ENCODE measurements around the gene CDH4.

Gene CDH4

DNA sequence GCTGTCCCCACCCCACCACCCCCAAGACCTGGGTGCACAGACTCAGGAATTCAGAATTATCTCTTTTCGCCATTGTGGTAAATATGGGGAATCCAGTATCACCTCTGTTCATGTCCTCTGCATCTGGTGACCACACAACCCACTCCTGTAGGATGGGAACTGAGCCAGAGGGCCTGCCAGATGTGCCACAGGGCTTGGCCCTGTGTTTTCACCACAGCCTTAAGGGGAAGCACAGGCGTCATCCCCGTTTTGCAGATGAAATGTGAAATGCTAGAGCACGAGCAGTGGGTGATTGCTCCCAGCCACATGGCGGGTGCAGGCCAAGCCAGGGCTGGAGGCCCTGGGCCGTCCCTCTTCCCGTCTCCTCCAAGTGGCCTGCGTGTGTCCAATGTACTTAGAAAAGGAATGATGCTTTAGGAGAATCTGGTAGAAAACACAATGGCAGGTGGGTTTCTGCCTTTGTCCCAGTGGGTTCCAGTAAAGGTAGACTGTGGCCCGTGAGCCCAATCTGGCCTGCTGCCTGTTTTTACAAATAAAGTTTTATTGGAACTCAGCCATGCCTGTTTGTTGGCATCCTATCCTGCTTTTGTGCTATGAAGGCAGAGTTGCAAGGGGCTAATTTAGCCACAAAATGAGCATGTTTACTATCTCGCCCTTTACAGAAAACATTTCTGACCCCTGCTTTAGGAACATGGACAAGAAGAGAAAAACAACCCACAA, 309.2 kb downstream of the CDH4 start:
- no peak for DNase-seq (ENCODE audit: low spot score)

DNA sequence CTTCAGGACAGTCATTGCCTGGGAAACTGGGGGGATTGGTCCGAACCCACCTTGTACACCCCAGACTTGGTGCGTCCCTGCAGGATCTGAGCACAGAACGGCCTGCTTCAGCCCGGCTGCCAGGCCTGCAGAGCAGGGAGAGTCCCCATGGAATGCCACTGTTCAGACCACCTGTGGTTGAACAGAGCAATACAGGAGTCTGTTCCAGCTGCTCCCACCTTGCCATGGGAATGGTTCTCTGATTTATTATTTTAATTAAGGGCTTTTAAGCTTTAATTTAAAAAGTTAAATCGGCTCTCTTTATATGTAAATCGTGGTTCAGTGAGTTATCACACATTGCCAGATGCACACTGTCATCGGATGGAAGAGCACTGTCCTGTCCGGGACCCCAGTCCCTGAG, 310.4 kb downstream of the CDH4 start:
- no peak for DNase-seq (ENCODE audit: low spot score)

DNA sequence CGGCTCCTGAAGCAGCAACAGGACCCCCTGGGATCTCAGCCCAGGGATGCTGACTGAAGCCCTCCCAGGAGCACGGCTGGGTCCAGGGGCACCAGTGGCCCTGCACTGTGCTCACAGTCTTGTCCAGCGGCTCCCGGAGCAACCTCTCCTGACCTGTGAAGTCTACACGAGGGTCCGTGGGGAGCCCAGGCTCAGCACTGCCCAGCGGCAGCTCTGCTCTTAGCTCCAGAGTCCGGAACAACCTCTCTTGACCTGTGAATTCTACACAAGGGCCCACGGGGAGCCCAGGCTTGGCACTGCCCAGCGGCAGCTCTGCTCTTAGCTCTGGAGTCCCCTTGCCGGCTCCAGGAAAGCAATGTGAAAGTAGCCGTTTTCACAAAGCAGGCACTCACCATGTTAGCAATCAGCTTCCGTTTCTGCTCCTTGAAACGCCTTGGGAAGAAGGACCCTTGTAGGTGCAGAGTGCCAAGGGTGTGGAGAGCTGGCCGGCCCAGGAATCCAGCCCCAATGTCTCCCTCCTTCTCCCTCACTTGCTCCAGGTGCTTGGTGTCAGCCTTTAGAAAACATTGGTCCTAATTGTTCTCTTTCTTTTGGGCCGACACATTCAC, 310.9 kb downstream of the CDH4 start:
- no peak for DNase-seq (ENCODE audit: low spot score)

DNA sequence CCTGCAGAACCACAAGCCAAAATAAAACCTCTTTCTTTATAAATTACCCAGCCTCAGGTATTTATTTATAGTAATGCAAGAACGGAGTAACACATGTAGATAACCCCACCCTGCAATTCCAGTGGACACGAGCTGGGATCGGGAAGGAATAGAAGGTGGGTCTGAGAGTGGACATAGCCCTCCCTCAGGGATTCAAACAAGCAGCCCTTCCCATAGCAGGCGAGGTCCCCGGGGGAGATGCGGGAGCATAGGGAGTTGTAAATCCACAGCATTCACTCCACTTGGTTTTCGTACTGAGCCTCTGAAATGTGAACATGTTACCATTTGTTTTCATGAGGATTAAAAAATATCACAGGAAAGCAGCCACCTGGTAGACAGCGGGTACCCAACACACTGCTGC, 312.6 kb downstream of the CDH4 start:
- DNase-seq (ENCODE audit: low spot score) = no peak

DNA sequence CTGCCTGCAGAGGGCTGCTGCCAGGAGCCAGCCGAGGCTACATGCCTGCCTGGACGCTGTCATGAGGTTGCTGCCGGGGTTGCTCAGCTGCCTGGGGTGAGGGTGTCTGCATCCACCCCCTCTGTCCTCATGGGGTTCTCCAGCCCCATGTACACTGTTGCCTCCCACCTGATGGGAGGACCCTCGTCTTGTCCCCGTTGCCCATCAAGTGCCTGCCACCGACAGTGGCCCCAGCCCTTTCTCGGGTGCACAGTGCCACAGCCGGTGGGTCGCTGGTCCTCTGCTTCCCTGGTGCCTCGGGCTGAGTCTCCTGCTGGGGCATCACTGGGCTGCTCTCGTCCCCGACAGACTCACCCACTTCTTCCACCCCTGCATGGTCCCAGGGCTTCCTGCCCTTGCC, 313.7 kb downstream of the CDH4 start:
- DNase-seq (ENCODE audit: low spot score) = no peak

DNA sequence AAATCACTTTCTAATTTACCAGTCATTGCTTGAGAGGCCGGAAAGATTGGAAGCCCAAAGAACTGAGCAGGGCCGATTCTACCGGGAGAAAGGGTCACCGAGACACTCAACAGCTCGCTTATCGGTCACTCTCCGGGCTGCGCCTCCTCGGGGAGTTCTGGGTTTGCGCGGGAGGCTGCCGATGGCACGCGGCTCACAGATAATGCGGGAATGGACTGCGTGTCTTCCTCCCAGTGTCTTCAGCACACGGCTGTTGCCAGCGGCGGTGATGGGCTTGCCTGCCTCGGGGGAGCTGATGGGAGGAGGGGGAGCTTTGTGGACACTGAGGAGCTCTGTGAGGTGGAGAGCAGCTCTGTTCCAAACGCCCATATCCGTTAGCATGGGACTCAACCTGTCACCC, 314.6 kb downstream of the CDH4 start:
- DNase-seq (ENCODE audit: low spot score) = no peak

DNA sequence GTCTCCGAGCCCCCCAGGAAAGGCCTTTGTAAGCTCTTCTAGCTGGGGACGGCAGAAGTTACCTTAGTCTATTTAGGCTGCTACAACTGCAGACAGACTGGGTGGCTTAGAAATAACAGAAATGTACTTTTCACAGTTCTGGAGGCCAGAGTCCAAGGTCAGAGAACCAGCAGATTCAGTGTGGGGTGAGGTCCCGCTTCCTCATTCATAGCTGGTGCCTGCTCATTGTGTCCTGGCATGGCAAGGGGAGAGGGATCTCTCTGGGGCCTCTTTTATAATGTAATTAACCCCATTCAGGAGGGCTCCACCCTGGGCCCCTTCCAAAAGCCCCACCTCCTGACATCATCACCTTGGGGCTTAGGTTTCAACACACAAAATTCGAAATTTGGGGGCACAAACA, 315.1 kb downstream of the CDH4 start:
- DNase-seq (ENCODE audit: low spot score) = no peak

DNA sequence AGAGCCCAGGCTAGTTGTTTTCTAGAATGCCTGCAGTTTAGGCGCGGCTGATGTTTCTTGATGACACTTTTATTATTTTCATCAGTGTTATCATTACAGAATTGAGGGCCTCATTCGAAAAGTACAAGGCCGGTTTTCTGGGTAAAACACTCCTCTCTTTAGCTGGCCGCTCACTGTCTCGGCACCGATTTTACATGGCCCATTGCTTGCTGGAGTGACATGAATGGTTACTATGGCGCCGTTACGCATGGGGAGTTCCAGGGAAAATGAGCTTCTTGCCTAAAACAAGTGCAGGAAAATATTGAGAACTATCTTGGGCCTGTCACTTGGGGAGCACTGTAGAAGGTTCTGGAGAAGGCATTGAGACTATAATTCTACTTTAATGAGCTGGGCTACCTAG, 317.8 kb downstream of the CDH4 start:
- DNase-seq (ENCODE audit: low spot score) = no peak

DNA sequence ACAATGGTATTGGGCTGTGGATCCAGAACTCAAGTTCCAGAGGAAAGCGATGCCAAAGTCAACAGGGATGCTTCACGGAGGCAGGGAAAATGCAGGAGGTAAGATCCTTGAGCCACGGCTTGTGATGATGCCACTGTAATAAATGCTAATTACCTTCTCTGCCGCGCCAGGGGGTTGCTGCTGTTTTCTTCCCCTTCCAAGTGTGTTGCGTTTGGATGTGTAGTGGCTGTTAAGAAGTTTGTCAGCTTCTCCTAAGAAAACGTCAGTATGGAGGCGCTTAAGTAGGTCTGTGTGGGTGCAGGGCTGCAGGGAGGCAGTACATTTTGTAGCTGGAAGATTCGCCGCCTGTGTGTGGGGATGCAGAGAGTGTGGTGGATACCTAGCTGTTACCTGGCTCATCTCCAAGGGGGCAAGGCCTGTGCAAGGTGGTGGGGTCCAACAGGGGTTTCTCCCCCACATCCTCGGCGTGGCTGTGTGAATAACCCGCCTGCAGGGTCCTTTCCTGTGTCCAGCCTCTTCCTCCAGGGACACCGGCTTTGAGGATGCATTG, 318.7 kb downstream of the CDH4 start:
- DNase-seq (ENCODE audit: low spot score) = no peak

DNA sequence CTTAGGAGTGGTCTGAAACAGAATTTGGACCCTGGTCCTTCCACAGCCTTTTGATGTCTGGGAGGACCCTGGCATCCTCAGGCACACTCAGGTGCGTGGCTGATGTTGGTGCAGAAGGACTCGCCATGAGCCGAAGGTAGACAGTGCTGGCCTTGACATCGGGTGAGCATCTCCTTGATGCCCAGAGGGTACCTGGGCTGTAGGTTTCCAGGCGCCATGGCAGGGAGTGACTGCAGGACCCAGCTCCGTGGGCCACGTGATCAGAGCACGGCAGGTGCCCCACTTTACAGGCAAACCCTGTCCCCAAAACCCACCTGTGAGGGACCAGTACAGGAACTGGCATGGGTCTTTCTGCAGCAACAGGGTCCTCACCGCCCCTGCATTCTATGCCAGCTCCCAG, 319.2 kb downstream of the CDH4 start:
- DNase-seq (ENCODE audit: low spot score) = no peak

DNA sequence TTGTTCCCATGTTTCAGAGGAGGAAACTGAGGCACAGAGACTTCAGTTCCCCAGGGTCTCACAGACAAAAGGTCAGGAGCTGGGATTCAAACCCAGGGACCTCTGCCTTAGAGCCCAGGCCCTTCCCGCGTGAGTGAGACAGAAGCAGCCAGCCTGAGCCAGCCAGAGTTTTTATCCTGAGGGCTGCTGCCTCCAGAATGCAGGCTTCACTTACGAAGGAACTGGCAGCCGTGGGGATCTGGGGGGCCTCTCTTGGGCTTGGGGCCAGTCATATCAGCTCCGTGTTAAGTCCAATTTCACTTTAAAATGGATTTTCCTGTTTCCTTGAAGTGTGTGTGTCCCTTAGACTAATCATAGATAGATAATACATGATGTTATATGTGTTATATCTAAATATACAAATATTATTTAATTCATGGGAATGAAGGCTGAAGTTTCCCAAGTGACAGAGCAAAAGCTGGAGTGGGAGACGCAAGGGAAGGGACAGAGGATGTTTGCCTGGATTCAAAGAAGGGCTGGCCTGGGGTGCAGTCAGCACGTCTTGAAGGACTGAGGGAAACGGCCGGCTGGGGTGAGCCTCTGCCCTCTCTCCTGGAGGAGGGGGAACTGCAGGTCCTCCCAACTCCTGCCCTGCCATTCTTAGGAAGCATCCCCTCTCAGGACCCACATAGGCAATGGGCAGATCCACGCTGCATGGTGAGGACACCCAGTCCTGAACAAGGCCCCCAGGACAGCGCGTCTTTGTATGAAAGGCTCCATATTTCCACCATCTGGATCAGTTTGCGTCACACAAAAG, 320.1 kb downstream of the CDH4 start:
- DNase-seq (ENCODE audit: low spot score) = no peak

DNA sequence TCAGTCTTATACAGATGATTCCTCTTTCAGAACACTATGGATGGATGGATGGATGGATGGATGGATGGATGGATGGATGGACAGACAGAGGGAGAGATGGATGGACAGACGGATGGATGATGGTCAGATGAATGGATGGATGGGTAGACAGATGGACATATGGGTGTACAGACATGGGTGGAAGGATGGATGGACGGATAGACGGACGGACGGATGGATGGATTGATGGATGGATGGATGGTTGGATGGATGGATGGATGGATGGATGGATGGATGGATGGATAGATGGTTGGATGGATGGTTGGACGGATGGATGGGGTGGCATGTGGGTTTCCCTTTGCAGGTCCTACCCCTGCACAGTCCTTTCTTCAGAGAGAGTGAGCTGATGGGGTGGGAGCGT, 320.7 kb downstream of the CDH4 start:
- DNase-seq (ENCODE audit: low spot score) = no peak

DNA sequence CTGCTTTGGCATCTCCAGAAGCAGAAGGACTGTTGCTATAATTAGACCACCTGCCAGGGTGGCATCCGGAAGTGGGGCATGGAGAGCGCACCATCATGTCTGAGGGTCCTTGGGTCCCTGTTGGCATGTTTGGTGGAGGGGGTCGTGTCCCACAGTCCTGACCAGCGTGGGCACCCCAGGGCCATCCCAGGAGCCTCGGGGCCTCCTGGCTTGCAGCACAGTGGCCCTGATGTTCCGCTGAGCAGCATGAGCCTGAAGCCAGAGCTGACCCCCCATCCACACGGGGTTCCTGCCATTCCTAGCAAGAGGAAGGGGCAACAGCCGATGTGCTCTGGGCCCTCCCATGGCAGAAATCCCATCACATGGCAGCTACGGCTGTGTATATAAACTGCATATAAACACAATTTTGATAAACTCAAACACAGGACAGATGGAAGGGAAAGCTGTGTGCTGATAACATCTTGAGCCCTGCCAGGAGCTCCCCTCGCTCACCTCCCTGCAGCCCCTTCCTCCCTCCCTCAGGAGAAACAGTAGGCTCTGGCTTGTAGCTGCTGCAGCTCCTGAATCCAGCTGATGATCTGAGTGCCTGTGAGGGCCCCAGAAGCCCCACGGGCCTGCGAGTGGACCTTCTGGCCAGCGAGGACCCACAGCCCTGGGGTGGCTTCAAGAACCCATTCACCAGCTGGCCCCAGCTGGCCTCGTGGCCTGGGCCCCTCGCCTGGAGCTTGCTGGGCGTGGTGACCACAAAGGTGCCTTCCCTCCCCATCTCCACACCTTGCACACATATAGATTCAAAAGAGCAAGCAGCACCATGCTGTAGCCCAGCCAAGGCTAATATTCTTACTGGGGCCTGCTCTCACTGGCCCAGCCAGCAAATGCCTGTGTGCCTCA, 321.6 kb downstream of the CDH4 start:
- no peak for DNase-seq (ENCODE audit: low spot score)

DNA sequence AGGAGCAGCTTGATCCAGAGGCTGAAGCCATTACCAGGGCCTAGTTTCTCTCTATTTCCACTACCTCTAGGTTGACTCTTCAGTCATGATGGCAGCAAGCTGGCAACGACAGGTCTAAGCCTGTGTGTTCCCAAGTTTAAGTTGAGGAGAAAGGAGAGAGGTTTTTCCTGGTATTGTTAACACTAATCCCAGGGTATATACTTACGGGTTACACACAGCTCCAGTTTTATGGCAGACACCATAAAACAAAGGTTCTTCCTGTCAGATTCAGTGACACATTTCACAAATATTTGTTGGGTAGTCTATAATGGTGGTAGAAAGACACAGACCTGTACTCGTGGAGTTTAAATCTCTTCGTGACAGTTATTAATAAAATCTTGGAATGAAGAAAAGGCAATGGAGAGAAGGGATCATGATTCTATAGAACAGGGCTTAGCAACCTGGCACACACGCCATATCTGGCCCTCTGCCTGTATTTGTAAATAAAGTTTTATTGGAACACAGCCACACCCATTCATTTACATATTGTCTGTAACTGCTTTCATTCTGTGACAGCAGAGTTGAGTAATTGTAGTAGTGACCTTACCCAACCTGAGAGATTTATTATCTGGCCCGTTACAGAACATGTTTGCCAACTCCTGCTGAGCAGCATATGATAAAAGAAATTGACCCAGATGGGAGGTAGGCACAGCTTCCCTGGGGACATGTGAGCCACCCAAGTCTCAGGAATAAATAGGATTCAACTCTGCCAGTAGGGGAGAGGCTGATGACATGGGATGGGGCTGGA, 323.3 kb downstream of the CDH4 start:
- DNase-seq (ENCODE audit: low spot score) = no peak

DNA sequence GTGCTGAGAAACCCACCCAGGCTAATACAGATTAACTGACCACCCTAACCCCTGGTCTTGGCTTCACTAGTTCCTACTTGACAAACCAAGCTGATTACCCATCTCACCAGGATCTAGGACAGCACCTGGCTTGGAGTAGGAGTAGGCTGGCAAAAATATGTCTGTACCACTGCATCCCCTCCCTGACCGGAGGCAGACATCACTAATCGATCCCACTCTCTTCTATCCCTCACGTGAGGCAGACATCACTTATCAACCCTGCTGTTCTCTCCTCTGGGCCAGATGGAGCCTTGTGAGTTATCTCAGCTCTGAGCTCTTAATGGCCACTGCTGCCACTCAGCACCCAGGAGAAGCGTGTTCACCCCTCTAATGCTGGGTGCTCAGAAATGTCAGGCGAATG, 324.3 kb downstream of the CDH4 start:
- no peak for DNase-seq (ENCODE audit: low spot score)

DNA sequence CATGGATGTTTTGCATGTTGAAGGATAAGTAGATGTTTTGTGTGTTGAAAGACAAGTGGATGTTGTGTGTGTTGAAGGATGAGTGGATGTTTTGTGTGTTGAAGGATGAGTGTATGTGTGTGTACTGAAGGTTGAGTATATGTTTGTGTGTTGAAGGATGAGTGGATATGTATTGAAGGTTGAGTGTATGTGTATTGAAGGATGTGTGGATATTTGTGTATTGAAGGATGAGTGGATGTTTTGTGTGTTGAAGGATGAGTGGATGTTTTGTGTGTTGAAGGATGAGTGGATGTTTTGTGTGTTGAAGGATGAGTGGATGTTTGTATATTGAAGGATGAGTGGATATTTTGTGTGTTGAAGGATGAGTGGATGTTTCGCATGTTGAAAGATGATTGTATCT, 325.0 kb downstream of the CDH4 start:
- DNase-seq (ENCODE audit: low spot score) = no peak

DNA sequence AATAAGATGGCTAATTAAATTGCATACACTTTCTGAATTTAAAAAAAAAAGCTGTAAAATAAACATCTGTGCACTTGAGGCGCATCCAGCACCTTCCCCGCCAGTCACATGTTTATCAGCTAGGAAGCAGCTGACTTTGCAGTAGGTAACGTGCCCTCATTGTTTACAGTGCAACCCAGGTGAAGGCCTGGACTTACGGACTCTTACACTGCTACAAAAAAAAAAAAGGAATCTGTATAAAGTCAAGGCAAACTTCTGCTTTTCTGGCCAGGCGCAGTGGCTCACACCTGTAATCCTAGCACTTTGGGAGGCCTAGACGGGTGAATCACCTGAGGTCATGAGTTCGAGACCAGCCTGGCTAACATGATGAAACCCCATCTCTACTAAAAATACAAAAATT, 327.8 kb downstream of the CDH4 start:
- no peak for DNase-seq (ENCODE audit: low spot score)

DNA sequence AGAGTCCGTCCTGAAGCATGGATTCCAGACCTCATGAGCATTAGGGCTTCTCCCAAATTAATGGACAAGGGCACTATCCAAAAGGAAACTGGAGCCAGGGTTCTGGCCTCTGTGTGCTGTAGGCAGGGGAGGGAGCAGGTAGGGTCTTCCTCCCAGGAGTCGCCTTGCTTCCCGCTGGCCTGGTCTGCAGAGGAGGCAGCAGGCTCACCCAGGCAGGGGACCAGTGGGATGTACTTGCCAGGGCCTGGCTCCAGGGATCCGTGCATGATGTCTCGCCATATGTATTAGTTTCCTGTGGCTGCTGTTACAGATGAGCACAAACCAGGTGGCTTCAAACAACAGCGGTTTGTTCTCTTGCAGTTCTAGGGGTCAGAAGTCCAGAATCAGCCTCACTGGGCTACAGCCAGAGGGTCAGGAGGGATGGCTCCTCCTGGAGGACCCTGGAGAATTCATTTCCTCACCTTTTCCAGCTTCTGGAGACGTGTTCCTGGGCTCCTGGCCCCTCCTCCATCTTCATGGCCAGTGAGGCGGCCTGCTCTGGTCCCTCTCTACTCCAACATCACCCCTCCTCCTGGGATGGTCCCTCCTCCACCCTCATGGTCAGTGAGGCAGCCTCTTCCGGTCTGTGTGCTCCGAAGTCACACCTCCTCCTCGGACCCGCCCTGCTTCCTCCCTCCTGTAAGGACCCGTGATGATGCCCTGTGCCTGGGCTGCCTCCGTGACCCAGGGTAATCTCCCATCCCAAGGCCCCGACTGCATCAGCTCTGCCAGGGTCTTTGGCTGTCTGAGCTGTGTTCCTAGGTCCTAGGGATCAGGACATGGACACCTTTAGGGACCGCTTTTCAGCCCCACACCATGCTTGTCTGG, 329.1 kb downstream of the CDH4 start:
- DNase-seq (ENCODE audit: low spot score) = no peak

DNA sequence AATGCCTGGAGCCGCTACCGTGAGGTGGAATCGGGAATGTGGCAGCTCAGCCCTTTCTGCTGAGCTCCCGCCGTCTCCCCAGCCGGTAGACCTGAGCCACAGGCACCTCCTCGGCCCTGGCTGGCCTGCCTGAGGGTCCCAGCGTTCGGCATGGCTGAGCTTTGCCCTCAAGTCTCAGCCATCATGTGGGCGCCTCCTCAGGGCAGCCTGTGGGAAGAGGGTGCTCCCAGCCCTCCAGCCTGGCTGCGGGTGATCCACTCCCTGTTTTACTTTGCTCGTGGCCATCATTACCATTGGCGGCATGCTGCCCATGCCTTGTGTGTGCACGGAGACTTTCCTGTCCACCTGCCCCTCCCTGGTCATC, 329.7 kb downstream of the CDH4 start:
- no peak for DNase-seq (ENCODE audit: low spot score)

DNA sequence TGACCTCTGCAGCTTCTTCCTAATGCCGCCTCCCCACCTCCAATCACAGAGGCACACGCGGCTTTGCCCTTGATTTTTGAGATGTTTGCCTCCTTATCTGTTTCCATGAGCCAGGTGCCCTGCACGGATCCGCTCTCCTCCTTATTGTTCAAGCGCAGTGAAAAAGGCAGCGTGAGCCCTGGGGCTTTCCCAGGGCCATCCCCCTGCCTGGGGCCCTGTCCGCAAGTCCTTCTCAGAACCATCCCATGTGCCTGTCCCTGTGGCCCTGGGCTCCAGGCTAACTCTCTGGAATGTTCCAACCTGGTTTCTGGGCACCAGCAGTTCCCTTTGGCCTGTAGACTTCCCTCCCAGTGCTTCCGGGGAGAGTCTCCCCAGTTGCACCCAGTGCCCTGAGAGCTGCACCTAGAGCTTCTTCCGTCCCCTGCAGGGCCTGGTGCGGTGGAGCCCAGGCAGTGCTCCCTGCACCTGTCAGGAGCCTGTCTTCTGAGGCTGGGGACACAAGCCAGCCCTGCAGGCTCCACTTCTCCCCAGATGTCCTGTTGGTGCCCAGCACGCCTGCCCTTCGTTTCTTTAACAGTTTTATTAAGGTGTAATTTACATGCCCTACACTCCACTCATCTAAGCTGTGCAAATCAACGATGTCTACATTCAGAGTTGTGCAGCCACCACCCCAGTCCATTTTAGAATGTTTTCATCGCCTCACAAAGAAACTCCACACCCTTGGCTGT, 330.3 kb downstream of the CDH4 start:
- DNase-seq (ENCODE audit: low spot score) = no peak
